GM19099 (cell line): ENCODE measurements around the gene LYZL2.

Experiments
- POLR2A ChIP-seq: IDR thresholded peaks from 3 replicates; pipeline ENCODE4 v1.6.1; 2011; ENCODE audit warnings: low read depth; ENCODE audit not compliant: insufficient read length; ENCODE audit errors: extremely low read depth

LYZL2 gene

DNA sequence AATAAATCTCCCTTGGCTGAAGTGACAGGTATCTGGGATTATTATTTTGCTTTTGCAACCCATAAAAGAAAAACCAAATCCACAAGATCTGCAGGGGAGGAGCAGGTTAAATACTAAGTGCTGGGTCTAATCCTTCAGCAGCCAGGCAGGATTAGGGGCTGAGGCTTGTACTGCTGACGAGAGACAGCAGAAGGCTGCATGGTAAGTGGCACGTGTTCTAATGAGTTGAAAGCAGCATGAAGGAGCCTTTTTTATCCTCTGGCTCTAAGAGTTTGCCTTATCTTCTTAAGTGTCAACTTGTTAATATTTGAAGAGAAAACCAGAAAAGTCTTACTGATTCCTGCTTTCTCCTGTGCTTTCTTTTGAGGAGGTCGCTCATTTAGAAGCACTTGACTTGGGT, 50.0 kb downstream of the LYZL2 start:
- TF ChIP-seq POLR2A, result no peak

DNA sequence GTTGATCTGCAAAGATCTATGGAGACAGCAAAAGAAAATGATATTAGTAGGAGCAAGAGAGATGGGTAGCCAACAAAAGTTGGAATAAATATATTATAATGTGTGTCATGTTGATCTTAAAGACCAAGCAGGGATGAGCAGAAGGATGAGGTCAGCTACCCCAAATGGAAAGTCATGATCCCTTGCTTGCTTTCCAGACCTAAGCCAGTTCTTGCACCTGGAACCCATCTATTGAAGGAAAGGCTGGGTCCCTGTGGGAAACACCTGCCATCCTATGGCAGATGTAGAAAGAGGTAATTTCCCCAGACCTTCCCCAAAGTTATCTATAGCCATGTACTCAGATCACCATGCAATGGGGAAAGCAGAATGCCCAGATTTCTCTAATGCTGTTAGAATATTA, 52.5 kb downstream of the LYZL2 start:
- TF ChIP-seq POLR2A, result no peak

DNA sequence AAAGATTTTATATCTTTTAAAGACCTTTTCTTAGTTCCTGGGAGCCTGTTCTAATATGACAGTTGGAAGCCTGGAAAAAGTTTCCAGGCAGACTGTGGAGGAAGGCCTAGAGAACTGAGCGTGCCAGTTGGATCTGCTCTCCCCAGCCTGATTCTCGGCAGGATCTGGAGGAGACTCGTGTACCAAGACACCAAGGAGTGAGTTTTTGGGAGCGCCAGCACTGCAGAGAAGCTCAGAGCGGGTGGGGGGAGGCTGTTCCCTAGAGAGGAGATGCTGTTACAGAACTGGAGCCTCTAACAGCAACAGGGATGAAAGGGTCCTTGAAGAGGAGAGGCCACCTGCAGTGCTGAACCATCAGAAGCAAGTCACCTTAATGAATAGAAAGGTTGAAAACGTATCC, 52.9 kb downstream of the LYZL2 start:
- TF ChIP-seq POLR2A, result no peak

DNA sequence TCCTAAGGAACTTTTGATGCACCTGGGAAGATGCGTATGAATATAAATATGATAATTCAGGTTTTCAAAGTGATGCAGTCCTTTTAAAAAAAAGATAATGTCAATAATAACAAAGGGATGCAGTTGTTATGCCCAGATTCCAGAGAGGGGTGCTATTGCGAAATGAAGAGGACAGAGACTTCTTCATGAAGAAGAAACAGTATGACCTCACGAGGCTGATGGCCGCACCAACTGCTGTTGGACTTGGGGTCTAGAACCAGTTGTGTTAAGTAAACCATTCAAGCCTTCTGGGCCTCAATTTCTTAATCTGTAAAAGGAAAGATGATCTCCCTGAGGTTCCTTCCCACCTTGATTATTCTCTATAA, 55.1 kb downstream of the LYZL2 start:
- TF ChIP-seq POLR2A, result no peak

DNA sequence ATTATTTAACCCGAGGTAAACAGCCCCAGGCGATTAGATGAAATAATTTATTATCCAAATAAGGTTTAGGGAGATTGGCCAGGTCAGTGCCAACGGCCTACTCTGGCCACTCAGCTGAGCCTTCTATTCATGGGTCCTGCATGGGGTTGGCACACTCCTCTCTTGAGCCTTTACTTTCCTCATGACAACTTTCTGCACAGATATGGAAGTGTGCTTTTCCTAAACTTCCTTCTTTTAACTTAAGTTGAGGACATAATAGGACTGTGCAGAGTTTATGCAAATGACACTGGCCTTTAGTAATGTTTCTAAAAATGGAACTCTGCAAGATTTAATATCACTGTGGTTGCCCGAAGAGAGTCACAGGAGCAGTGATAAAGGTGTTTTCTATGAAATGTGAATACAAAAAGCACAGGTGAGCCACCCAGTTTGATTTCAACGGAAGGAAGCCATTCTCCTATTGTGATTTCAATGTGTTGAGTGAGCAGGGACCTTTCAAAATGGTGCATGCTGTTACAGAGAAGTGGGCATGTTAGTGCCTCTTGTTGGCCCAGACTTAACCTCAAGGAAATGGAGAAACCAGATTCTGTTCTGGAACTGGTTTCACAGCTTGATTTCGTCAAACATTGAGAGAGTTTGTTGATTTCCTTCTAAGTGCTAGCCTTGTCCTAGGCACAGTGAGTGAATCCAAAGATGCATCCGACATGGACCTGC, 55.7 kb downstream of the LYZL2 start:
- no peak for TF ChIP-seq POLR2A

DNA sequence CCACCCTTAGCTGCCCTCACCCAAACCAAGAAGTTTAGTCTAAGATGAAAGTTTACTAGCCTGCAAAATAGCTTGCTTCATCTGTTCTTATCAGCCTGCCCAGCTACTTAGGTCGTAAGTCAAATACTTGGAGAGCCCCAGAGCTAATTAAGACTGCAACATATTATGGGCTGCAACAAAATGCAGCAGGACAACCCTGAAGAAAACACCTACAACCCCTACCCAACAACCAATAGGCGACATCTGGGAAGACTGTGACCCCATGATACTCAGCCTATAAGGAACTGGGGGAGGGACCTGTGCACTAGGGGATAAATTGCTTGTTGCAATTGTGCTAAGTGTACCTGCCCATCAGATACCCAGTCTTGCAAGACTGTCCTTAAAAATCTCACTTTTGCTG, 64.1 kb downstream of the LYZL2 start:
- TF ChIP-seq POLR2A, result no peak

DNA sequence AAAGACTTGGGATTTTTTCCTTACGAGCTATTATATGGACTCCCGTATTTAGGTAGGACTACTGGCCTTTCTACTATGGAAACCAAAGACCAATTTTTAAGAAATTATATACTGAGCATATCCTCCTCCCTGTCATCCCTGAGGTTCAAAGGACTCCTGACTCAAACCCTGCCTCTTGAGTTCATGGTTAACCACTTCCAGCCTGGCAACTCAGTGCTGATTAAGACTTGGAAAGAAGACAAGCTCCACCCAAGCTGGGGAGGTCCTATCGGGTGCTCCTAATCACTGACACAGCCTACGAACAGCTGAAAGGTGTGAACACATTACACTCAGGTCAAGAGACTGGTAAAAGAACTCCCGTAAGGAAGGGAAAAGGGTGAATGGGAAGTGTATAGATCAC, 66.8 kb downstream of the LYZL2 start:
- TF ChIP-seq POLR2A, result no peak
